GM23338 (cell line): ENCODE data around the gene IRF3.

Experiments
- EZH2 ChIP-seq: fragments of 200-600 bp; sonication (generic); IDR thresholded peaks from one replicate; pipeline ENCODE4 v1.8.0; 2017; ENCODE audit warnings: antibody characterized with exemption, mild to moderate bottlenecking, low read depth; ENCODE audit not compliant: unreplicated experiment
- EZH2phosphoT487 ChIP-seq: fragments of 200-600 bp; sonication (generic); IDR thresholded peaks from one replicate; pipeline ENCODE4 v1.8.1; 2018; ENCODE audit warnings: antibody characterized with exemption; ENCODE audit not compliant: unreplicated experiment
- JUNB ChIP-seq: IDR thresholded peaks from one replicate; pipeline ENCODE4 v1.6.1; 2016; ENCODE audit warnings: antibody characterized with exemption; ENCODE audit not compliant: unreplicated experiment
- POLR2AphosphoS5 ChIP-seq: IDR thresholded peaks from 2 replicates; pipeline ENCODE4 v1.6.1; 2016; ENCODE audit warnings: antibody characterized with exemption, low read depth
- ZNF462 ChIP-seq: fragments of 250-450 bp; sonication (Bioruptor Pico); IDR thresholded peaks from 2 replicates; pipeline ENCODE4 v1.5.0; 2020; ENCODE audit warnings: mild to moderate bottlenecking, moderate library complexity
- TF ChIP-seq, protein P1 (sequence below), 2 experiments: fragments of 200-600 bp in 1 of 2; sonication (generic) in 1 of 2; conservative IDR thresholded peaks; 2 replicates each; pipeline versions ENCODE4 v1.5.1 to v1.6.1; 2016 to 2017; ENCODE audit warnings: antibody characterized with exemption in 2 of 2, low read depth in 2 of 2, mild to moderate bottlenecking in 2 of 2, moderate library complexity in 1 of 2
- TF ChIP-seq, protein P2 (sequence below): IDR thresholded peaks from one replicate; pipeline ENCODE4 v1.6.1; 2018; ENCODE audit warnings: antibody characterized with exemption; ENCODE audit not compliant: unreplicated experiment

GRCh38 chr19:49663224-49663623, 2.4 kb downstream of the IRF3 start:
- TF ChIP-seq EZH2, result no peak
- TF ChIP-seq POLR2AphosphoS5, result no peak
- TF ChIP-seq, protein P1, sequence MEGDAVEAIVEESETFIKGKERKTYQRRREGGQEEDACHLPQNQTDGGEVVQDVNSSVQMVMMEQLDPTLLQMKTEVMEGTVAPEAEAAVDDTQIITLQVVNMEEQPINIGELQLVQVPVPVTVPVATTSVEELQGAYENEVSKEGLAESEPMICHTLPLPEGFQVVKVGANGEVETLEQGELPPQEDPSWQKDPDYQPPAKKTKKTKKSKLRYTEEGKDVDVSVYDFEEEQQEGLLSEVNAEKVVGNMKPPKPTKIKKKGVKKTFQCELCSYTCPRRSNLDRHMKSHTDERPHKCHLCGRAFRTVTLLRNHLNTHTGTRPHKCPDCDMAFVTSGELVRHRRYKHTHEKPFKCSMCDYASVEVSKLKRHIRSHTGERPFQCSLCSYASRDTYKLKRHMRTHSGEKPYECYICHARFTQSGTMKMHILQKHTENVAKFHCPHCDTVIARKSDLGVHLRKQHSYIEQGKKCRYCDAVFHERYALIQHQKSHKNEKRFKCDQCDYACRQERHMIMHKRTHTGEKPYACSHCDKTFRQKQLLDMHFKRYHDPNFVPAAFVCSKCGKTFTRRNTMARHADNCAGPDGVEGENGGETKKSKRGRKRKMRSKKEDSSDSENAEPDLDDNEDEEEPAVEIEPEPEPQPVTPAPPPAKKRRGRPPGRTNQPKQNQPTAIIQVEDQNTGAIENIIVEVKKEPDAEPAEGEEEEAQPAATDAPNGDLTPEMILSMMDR (conservative IDR thresholded peaks at IDR 0.05; ENCODE audit: low read depth in 2 of 2), result no peak
- no peak for TF ChIP-seq EZH2phosphoT487
- no peak for TF ChIP-seq ZNF462
- TF ChIP-seq, protein P2, sequence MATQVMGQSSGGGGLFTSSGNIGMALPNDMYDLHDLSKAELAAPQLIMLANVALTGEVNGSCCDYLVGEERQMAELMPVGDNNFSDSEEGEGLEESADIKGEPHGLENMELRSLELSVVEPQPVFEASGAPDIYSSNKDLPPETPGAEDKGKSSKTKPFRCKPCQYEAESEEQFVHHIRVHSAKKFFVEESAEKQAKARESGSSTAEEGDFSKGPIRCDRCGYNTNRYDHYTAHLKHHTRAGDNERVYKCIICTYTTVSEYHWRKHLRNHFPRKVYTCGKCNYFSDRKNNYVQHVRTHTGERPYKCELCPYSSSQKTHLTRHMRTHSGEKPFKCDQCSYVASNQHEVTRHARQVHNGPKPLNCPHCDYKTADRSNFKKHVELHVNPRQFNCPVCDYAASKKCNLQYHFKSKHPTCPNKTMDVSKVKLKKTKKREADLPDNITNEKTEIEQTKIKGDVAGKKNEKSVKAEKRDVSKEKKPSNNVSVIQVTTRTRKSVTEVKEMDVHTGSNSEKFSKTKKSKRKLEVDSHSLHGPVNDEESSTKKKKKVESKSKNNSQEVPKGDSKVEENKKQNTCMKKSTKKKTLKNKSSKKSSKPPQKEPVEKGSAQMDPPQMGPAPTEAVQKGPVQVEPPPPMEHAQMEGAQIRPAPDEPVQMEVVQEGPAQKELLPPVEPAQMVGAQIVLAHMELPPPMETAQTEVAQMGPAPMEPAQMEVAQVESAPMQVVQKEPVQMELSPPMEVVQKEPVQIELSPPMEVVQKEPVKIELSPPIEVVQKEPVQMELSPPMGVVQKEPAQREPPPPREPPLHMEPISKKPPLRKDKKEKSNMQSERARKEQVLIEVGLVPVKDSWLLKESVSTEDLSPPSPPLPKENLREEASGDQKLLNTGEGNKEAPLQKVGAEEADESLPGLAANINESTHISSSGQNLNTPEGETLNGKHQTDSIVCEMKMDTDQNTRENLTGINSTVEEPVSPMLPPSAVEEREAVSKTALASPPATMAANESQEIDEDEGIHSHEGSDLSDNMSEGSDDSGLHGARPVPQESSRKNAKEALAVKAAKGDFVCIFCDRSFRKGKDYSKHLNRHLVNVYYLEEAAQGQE, result no peak
- TF ChIP-seq JUNB, result no peak
